SK-N-DZ (cell line): ENCODE data around the gene UBASH3A.
A peak's percentile ranks its signal among the peaks of the same experiment; 100 is the strongest.

Experiments used
- DNase-seq: peaks from one replicate; pipeline ENCODE4 v3.0.0-alpha.2; 2015; ENCODE audit warnings: low spot score

The UBASH3A gene

DNA sequence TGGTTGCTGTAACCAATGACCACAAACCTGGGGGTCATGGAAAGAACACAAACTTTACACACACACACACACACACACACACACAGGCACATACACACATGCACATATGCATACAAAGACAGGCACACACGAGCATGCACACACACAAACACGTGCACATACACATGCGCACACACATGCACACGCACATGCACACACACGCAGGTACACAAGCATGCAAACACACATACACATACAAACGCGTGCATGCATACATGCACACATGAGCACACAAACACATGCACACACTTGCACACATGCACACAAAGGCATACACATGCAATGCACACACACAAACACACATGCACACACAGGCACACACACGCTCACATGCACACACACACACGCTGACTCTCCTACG, 44.0 kb downstream of the UBASH3A start:
- no peak for DNase-seq

DNA sequence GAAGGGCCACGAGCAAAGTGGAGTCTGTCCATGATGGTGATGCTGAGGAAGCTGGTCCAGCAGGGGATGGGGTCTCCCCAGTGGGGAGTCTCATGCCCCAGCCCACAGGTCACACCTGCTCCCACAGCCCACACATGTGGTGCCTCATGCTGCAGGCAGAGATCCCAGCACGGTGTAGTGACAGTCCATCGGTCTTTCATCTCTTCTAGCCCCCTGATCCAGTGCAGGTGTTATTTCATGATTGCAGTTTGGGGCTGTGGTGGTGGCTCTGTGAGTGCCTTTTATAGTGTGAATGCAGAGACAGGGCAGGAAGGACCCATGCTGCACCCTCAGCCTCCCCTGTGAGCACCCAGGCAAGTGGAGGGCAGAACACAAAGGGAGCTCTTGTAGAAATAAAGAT, 45.0 kb downstream of the UBASH3A start:
- no peak for DNase-seq

DNA sequence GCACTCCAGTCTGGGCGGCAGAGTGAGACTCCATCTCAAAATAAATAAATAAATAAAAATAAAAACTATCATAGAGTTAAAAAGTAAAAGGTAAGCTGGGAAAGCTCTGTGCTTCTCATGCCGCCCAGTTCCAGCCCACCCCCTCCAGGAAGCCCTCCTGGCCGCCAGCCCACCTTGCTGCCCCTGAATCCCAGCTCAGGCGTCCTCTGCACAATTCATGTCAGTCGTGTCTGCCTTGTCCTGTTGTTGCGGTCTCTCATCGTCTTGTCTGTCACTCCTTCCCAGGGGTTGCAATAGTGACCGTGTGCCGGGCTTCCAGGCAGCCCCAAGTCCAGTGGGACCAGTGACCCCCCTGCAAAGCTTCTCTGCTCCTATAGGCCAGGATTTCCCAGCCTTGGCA, 48.2 kb downstream of the UBASH3A start:
- DNase-seq = no peak

DNA sequence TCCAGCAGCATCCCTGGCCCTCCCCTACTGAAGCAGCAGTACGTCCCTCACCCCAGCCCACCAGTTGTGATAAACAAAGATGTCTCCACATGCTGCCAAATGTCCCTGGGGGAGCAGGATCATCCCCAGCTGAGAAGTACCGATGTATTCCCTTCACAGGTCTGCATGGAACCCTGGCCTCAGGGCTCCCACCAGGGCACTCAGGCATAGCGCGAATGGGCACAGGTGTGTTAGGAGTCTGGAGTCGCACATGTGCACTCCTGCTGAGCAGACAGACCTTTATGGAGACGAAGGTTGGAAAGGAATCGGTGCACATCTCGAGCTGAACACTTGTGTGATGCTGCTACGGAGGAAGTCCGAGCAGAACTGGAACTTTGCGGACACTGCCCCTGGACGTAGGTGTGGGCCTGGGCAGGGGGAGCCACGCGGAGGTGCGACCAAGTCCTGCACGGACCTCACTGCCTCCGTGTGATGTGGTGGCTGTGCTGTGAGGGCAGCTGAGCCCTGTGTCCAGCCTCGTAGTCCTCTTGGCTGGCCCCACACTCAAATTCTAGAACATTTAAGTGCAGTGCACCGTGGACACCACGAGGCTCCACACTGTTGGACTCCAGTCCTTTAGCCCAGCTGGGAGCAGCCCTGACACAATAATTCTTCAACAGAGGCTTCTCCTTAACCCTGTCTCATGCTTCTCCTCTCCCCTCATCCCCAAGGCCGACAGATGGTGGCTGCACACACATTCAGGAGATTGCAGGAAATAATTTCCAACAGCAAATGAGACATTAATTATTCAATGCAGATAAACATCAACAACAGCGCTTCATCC, 48.9 kb downstream of the UBASH3A start:
- no peak for DNase-seq

DNA sequence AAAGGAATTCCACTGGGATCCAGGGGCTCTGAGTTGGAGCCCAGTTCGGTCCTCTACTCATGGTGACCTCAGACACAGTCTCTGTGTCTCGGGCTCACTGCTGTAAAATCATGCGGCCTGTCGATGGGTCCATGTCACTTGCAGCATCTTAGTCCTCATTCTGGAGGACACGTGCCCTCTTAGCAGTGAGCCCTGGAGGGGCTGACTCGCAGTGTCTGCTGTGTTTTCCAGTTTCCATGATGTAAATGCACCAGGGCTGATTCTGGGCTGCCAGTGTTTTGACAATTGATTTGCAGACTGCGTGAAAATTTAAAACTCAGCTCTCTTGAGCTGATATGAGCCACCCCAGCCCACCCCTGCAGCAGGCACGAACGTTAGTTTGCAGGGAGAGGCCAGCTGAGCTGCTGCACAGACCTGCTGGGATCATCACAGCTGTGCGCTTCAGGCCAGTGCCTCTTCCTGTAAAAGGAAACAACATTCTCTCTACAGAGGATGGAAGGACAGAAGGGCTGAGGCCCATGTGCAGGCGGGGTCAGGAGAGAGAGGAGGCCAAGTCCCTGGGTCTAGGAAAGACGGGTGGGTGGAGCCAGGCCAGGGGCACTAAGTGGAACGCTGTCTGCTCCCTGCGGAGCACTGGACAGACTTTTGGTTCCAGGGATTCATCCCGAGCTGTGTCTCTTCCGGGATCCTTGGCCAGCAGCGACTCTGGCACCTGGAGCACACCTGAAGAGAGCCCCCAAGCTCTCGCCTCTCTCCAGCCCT, 49.7 kb downstream of the UBASH3A start:
- DNase-seq = no peak

DNA sequence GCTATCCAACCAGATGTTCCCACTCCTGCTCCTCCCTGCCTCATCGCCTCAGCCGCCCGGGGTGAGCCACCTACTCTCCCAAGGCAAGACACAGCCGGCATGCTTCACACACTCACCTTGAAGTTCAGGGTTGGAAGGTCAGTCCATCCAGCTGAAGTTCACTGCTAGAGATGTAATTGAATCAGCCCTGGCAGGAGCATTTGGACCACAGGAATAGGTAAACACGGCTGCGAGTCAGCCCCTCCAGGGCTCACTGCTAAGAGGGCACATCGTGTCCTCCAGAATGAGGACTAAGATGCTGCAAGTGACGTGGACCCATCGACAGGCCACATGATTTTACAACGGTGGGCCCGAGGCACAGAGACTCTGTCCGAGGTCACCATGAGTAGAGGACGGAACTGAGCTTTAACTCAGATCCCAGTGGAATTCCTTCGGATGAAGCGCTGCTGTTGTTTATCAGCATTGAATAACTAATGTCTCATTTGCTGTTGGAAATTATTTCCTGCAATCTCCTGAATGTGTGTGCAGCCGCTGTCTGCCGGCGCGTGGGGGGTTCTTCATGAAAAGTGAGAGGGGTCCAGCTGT, 50.4 kb downstream of the UBASH3A start:
- no peak for DNase-seq

DNA sequence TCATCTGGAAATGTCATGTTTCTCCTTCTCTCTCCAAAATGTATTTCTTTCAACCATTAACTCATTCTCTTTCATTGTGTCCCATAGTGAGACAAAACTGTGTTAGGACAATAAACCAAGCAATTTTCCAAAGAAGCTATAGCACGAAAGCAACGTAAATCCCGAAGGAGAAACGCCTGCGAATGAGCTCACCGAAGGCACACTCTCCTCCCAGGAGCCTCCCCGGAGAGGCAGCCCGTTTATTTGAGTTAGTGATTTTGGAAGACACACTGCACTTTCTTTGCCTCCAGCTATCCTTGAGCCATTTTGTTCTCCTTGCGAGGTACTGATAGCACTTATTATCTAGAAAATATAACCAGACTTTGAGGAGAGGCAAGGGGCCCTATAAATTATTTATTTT, 51.1 kb downstream of the UBASH3A start:
- no peak for DNase-seq

DNA sequence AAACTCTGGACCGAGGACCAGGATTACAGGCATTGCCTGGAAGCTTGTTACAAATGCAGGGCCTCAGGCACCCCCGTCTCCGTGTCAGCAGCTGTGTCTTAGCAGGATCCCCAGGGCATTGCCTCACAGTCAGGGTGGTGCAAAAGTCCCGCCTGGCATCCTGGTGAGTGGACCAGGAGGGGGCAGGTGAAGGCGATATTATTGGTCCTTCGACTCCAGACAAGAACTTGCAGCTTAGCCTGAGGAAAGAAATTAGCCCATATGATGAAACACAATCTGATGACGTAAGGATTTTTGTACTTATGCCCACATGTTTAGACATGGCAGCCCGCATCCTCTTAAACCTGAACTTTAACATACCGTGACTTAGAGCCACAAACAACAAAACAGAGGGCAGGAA, 51.5 kb downstream of the UBASH3A start:
- no peak for DNase-seq

DNA sequence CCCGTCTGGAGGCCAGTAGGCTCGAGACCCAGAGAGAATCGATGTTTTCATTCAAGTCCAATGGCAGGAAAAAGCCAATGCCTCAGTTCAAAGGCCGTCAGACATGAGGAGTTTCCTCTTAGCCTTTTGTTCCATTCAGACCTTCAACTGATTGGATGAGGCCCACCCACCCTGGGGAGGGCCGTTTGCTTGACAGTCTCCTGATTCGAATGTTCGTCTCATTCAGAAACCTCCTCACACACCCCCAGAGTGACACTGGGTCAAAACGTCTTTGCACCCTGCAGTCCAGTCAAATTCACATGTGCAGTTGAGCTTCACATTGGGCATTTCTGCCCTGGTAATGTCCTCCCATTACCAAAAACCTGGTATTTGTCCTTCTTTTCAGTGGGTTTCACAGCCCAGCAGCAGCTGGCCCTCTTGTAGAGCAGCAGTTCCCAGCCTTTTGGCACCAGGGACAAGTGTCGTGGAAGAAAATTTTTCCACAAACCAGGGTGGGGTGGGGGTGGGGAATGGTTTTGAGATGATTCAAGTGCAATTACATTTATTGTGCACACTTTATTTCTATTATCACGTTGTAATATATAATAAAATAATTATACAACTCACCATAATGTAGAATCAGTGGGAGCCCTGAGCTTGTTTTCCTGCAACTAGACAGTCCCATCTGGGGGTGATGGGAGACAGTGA, 52.2 kb downstream of the UBASH3A start:
- no peak for DNase-seq

DNA sequence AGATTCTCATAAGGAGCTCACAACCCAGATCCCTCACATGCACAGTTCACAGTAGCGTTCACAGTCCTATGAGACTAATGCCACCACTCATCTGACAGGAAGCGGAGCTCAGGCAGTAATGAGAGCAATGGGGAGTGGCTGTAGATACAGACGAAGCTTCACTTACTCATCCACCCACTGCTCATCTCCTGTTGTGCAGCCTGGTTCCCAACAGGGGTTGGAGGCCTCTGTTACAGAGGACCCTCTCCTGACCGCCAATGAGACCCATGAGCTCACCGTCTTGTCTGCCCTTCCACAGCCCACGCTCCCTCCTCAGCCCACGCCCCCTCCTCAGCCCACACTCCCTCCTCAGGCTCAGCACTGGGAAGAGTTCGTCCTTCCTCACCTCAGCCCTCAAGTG, 52.8 kb downstream of the UBASH3A start:
- no peak for DNase-seq

DNA sequence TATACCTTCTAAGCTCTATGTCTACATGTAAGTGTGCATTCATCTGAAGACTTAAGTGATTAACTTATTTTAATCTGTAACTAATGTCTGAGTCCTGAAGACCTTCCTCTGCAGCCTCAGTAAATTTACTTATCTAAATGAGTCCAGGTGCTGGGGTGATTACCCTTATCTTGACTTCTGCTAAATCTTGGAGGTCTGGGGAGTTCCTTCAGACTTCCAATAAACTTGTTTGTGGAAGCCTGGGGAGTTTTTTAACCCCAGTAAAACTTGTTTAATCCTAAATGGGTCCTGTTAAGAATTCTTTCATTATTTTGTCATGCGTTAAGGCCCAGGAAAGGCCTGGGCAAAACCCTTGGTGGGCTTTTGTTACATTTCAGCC, 55.4 kb downstream of the UBASH3A start:
- no peak for DNase-seq

DNA sequence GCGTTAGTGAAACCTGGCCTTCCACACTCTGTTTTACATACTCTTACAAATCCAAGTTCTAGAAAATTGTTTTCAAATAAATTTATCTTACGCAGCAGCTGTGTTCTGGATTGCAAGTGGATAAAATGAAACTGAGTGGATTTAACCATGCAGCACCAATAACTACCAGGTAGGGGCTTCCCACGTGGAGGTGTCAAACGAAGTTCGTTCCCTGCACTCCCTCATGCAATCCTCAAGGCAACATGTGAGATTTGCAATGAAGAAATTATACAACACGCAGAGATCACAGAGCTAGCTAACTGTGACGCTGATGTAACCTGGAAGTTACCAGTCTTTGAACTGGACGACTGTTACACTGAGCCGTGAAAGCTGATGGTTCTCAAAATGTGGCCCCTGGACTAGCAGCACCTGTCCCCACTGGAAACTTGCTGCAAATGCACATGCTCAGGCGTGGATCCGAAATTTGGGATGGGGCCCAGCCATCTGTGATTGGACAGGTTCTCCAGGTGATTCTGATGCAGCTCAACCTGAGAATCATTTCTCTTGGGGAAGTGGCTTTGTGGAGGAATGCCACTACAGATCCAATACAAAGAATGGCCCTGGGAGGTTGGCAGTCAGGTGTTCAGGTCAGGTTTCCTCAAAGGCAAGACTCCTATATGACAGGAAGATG, 56.0 kb downstream of the UBASH3A start:
- no peak for DNase-seq

DNA sequence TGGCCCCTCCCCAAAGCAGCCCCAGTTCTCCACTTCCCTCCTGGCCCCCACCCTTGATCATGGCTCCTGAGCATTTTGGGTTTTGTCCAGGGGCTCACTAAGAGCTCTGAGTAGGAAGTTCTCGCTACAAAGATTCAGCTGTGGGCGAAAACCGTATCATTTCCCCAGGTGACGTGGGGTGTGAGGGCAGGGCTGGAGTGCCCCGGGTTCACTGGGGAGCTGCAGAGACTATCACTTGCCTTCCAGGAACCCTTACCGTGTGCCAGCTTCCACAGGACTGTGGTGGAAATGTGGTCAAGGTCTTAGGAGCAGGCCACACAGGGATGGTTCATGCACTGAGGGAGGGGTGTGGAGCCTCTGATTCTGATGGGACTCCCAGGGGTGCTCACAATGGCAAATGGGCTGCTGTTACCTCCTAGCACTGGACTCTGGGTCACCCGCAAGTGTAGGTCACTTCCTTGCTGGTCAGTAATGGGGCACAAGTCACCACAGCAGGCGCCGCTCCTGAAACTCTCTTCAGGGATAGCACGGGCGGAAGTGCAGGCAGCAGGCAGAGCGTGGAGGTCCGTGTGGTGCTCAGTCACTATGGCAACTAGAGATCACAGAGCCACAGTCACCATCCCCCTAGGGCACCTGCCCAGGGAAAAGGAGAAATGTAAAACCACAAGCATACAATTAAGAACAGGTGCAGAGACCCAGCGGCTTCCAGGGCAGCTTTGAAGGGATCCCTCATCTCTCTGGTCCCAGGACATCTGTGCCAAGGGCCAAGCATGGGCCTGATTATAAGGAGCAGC, 56.9 kb downstream of the UBASH3A start:
- peak; percentile 38 for DNase-seq

DNA sequence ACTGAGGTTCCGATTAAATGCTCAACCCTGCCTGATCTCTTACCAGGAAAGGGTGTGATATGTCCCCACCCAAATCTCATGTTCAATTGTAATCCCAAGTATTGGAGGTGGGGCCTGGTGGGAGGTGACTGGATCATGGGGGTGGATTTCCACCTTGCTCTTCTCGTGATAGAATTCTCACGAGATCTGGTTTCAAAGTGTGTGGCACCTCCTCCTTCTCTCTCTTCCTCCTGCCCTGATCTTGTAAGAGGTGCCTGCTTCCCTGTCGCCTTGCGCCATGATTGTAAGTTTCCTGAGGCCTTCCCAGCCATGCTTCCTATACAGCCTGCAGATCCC, 57.5 kb downstream of the UBASH3A start:
- DNase-seq = no peak

DNA sequence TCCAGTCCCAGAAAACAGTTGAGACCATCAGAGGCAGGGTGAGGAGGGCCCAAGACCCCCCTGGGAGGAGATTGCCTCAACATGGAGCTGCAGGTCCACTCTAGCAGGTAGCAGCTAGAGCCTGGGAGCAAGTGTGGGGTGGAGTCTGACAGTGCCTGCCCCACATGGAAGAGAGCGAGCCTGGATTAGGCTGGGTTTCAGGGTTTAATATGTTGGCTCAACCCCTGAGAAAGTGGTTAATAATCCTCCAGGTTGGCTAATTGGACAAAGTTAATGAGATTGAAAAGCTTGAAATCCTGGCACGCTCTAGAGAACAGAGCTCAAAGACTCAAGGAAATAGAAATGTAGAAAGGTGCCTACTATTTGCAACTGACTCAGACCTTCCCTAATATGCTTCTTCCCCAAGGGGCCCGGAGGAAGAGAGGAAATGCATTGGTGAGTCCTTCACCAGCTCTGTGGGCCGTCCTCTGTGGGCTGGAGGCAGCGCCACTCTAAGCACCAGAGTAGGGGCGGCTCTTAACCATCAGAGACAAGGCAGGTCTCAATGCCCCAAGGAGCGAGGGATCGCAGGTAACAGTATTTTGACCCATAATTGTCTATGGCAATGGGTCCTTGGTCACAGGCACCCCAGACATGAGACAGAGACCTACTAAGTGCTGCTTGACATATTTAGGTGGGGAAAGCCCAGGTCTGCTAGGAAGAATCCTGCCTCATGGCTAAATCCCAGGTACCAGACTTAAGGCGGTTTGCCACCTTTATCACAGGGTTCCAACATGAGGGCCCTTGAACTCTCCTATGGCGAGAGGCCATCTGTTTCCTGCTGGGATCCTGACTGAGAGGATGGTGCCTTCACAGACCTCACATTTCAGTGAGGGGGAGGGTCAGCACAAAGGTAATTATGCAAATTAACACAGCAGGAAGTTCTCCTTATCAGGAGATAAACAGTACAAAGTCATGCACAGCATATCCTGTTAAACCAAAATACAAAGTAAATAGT, 58.5 kb downstream of the UBASH3A start:
- DNase-seq = no peak

DNA sequence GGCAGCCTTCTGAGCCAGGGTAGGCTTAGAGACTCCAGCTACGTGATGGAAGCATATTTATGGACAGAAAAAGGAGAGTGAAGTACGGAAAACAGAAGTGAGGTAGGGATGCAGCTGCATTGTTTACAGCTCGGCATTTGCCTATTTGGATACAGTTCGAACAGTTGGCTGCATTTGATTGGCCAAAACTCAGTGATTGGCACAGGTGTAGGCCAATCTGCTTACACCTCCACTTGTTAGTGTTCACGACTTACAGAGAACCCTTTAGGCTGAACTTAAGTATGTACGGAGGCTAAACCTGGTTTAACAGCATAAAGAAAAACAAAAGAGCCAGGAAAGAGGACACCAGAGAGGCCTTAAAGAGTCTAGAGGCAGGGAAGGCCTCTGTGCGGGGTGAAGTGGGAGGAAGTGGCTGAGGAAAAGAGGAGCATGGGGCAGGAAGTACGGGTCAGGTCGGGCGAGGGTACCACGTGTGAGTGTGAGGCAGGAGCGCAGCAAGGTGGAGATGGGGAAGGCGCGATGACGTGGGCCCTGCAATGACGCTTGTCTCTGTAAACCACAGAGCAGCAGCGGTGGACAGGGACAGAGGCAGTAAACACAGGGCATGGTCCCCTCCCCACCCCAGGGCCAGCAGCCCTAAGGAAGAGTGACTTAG, 60.3 kb downstream of the UBASH3A start:
- peak; percentile 42 for DNase-seq

DNA sequence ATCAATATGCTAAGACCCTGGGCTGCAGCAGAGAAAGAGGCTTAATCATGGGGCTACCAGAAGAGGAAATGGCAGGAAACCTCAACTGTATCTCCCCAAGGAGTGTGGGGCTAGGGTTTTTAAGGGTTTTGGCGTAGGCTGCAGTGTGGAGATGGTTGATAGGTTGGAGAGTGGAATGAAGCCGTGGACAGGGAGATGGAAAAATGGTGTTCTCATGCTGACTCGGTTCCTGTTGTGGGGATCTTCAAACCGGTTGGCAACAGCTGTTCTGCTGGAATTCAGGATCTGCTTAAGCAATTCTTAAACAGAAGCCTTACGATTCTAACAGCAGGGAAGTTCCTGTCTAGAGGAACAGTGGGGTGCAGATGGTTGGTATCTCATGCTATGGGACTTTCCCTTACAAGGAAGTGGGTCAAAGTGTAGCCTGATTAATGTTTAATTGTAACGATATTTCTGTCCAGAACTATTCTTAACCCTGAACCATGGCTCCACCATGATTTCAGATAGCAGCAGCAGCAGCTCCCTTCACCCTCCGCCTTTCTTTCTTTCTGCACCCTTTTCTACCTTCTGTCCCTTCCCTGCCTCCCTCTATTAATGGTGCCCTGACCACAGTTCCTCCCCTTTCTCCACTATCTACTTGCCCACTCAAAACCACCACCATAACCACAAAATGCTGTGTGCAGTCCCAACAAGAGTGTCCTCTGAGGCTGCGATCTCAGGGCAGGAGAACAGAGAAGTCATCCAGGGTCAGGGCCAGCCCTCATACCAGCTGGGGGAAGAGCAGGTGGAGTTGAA, 61.5 kb downstream of the UBASH3A start:
- DNase-seq = no peak

DNA sequence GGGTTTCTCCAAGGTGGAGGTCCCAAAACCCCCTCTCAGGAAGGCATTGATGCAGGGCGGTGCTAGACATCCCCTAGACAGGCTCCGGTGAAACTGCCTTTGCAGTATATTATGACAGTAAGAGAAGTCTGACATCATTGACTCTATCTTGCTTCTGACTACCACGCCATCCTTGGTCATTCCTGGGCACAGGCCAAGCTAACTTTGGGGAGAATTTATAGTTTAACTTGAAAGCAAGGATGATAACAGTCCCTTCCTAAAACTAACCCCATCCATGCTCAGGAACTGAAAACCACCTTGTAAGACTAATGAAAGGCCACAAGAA, 62.1 kb downstream of the UBASH3A start:
- DNase-seq = no peak
